ENCODE results near the gene LGALS14.

LGALS14 gene

DNA sequence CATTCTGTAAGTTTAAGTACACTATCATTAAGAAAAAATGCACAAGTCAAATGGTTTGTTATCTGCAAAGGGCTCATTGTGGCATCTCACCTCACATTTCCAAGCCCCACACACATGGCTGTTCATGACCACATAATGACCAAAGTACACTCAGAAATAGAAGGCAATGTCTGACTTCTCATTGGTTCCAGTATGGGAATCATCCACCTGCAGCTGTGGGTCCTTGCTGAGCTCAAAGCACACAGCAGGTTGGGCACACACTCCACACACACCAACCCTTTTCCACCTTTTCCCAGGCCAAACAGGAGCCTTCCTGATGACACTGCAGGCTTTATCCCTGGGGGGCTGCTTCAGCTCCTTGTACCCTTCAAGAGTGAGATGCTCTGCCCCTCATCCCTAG is 21.7 kb downstream of the LGALS14 start:
- Histone ChIP-seq H3K4me3 (ENCODE audit: low read length in 2 of 2) (no peak overlapping the region), H3K9me3 (ENCODE audit: control insufficient read depth in 2 of 2, low read length in 2 of 2) (no peaks in the 10 kb centered on the region), H3K36me3 (ENCODE audit: control insufficient read depth in 2 of 2, insufficient read depth in 2 of 2, low read length in 2 of 2) (no peaks in the 10 kb centered on the region), H3K9ac (ENCODE audit: low read depth in 1 of 2, low read length in 2 of 2) (no peak overlapping the region), H3K4me1 (ENCODE audit: control insufficient read depth in 2 of 2, insufficient read depth in 2 of 2, low read length in 2 of 2) (no peaks in the 10 kb centered on the region), H3K27ac (ENCODE audit: low read depth in 2 of 2, low read length in 2 of 2) (no peak overlapping the region), H3K27me3 (ENCODE audit: control insufficient read depth in 2 of 2, insufficient read depth in 2 of 2, low read length in 2 of 2) (peaks cover 0 to 3% of the 10 kb centered on the region in 2 donors)

DNA sequence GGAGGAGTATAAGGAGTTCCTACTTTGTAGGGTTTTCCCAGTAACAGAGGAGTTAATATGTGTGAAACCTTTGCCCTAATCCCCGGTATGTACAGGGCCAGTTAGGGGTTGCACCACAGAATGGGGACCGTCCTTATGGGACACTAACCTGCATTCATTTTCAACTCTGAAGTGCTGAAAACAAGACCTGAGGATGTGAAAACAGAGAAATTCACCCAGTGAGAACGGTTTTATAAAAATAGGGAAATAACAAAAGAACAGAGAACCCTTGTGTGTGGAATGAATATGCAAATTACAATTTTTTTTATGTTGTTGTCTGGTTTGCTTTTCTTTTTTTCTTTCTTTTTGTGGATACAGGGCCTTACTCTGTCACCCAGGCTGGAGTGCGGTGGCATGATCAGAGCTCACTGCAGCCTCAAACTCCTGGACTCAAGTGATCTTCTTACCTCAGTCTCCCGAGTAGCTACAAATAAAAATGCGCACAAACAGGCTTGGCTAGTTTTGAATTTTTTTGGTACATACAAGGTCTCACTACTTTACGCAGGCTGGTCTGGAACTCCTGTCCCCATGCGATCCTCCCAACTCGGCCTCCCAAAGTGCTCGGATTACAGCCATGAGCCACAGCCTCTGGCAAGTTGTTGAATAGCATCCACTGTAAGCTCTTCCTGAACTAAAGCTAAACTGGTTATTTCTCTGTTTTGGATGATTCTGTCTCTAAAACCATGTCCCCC is 23.0 kb downstream of the LGALS14 start:
- H3K9me3 ChIP-seq (ENCODE audit: control insufficient read depth in 2 of 2, low read length in 2 of 2) = no peaks in the 10 kb centered on the region
- no peaks in the 10 kb centered on the region for H3K4me1 ChIP-seq (ENCODE audit: control insufficient read depth in 2 of 2, insufficient read depth in 2 of 2, low read length in 2 of 2)
- no peak overlapping the region for H3K27ac ChIP-seq (ENCODE audit: low read depth in 2 of 2, low read length in 2 of 2)
- no peak overlapping the region for H3K9ac ChIP-seq (ENCODE audit: low read depth in 1 of 2, low read length in 2 of 2)
- peaks cover 0 to 3% of the 10 kb centered on the region in 2 donors for H3K27me3 ChIP-seq (ENCODE audit: control insufficient read depth in 2 of 2, insufficient read depth in 2 of 2, low read length in 2 of 2)
- no peak overlapping the region for H3K4me3 ChIP-seq (ENCODE audit: low read length in 2 of 2)
- H3K36me3 ChIP-seq (ENCODE audit: control insufficient read depth in 2 of 2, insufficient read depth in 2 of 2, low read length in 2 of 2) = no peaks in the 10 kb centered on the region

DNA sequence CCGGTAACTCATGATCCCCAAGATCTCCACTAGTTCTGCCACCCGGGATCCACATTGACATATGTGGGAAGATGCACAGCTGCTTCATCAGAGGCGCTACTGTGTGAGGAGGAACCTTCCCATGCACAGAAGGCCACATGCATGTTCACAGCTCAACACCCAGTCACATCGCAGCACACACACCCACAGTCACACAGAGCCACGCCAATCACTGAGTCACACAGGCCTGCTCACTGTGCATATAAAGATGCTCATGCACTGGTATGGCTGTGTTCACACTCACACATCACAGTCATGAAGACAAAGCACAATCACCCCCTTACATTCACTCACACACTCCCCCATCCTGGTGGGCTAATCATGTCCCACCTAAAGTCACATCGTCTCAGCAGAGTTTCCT is 23.8 kb downstream of the LGALS14 start:
- Histone ChIP-seq H3K9ac (ENCODE audit: low read depth in 1 of 2, low read length in 2 of 2) (no peak overlapping the region), H3K9me3 (ENCODE audit: control insufficient read depth in 2 of 2, low read length in 2 of 2) (no peaks in the 10 kb centered on the region), H3K4me1 (ENCODE audit: control insufficient read depth in 2 of 2, insufficient read depth in 2 of 2, low read length in 2 of 2) (no peaks in the 10 kb centered on the region), H3K4me3 (ENCODE audit: low read length in 2 of 2) (no peak overlapping the region), H3K36me3 (ENCODE audit: control insufficient read depth in 2 of 2, insufficient read depth in 2 of 2, low read length in 2 of 2) (no peaks in the 10 kb centered on the region), H3K27ac (ENCODE audit: low read depth in 2 of 2, low read length in 2 of 2) (no peak overlapping the region), H3K27me3 (ENCODE audit: control insufficient read depth in 2 of 2, insufficient read depth in 2 of 2, low read length in 2 of 2) (peaks cover 0 to 3% of the 10 kb centered on the region in 2 donors)

DNA sequence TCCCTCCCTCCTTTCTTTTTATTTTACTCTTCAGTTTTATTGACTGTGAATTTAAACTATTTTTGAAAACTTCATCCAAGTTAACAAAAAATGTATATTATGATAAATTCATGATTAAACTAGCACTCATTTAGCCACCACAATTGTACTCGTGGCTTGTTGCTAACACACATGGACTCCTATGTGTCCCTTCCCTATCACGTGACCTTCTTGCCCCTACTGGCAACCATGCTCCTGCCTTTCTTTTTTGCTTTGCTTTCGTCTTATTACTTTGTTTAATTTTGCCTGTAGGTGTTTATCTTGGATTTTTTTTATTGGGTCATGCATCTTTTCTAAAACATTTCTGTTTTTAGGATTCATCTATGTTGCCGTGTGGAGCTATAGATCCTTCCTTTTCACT is 25.3 kb downstream of the LGALS14 start:
- H3K27me3 ChIP-seq (ENCODE audit: control insufficient read depth in 2 of 2, insufficient read depth in 2 of 2, low read length in 2 of 2) = peaks cover 0 to 3% of the 10 kb centered on the region in 2 donors
- H3K4me3 ChIP-seq (ENCODE audit: low read length in 2 of 2) = no peak overlapping the region
- no peak overlapping the region for H3K9ac ChIP-seq (ENCODE audit: low read depth in 1 of 2, low read length in 2 of 2)
- no peak overlapping the region for H3K27ac ChIP-seq (ENCODE audit: low read depth in 2 of 2, low read length in 2 of 2)
- H3K9me3 ChIP-seq (ENCODE audit: control insufficient read depth in 2 of 2, low read length in 2 of 2) = no peaks in the 10 kb centered on the region
- no peaks in the 10 kb centered on the region for H3K4me1 ChIP-seq (ENCODE audit: control insufficient read depth in 2 of 2, insufficient read depth in 2 of 2, low read length in 2 of 2)
- no peaks in the 10 kb centered on the region for H3K36me3 ChIP-seq (ENCODE audit: control insufficient read depth in 2 of 2, insufficient read depth in 2 of 2, low read length in 2 of 2)

DNA sequence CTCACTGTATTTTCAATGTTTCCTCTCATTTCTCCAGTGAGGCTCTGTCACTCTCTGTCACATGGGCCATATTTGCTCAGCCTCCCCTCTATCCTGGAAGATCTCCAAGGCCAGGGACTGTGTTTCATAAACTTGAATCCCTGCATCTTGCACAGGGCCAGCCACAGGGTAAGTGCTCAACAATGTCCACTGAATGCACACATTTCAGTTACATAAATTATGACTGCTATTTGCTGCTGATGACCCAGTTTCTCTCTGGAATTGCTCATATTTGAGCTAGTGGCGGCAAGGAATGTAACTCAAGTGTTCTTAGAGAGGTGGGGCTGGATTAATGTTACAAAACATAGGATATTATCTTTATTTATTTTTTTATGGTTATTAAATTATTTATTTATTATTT is 27.4 kb downstream of the LGALS14 start:
- Histone ChIP-seq H3K27me3 (ENCODE audit: control insufficient read depth in 2 of 2, insufficient read depth in 2 of 2, low read length in 2 of 2) (no peaks in the 10 kb centered on the region), H3K36me3 (ENCODE audit: control insufficient read depth in 2 of 2, insufficient read depth in 2 of 2, low read length in 2 of 2) (no peaks in the 10 kb centered on the region), H3K9ac (ENCODE audit: low read depth in 1 of 2, low read length in 2 of 2) (no peak overlapping the region), H3K9me3 (ENCODE audit: control insufficient read depth in 2 of 2, low read length in 2 of 2) (no peaks in the 10 kb centered on the region), H3K27ac (ENCODE audit: low read depth in 2 of 2, low read length in 2 of 2) (no peak overlapping the region), H3K4me1 (ENCODE audit: control insufficient read depth in 2 of 2, insufficient read depth in 2 of 2, low read length in 2 of 2) (no peaks in the 10 kb centered on the region), H3K4me3 (ENCODE audit: low read length in 2 of 2) (no peak overlapping the region)

DNA sequence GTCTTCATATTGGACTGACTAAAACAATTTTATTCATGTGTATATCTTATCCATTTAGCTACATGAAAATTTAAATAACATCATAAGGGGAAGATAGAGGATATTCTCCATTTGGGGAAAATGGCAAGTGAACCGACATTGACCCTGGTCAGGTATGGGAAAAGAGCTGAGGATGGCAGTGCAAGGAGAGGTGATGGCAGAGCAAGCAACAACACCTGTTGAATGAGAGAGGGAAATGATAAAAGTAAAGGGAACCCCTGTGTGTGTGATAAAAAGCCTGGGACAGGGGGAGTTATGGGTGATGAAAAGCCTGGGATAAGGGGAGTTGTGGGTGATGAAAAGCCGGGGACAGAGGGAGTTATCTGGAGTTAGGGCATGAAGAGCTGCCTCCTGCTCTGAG is 29.6 kb downstream of the LGALS14 start:
- H3K27ac ChIP-seq (ENCODE audit: low read depth in 2 of 2, low read length in 2 of 2) = no peak overlapping the region
- H3K27me3 ChIP-seq (ENCODE audit: control insufficient read depth in 2 of 2, insufficient read depth in 2 of 2, low read length in 2 of 2) = peaks cover 0 to 1% of the 10 kb centered on the region in 2 donors
- H3K9ac ChIP-seq (ENCODE audit: low read depth in 1 of 2, low read length in 2 of 2) = no peak overlapping the region
- H3K9me3 ChIP-seq (ENCODE audit: control insufficient read depth in 2 of 2, low read length in 2 of 2) = no peaks in the 10 kb centered on the region
- H3K4me1 ChIP-seq (ENCODE audit: control insufficient read depth in 2 of 2, insufficient read depth in 2 of 2, low read length in 2 of 2) = no peaks in the 10 kb centered on the region
- H3K36me3 ChIP-seq (ENCODE audit: control insufficient read depth in 2 of 2, insufficient read depth in 2 of 2, low read length in 2 of 2) = no peaks in the 10 kb centered on the region
- no peak overlapping the region for H3K4me3 ChIP-seq (ENCODE audit: low read length in 2 of 2)

DNA sequence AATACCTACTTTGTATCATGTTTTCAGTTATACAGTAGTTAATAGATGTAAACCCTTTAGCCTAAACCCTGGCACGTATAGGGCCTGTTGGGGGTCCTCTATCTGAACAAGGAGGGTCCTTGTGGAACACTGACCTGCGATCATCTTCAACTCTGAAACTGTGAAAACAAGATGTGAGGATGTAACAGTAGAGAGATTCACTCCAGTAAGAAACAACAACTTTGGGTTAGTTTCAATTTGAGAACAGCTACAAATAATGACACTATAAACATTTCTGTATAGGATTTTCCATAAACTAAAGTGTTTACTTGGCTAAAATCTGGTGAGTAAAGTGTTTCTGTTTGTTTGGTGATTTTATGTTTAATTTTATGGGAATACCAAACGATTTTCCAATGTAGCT is 31.4 kb downstream of the LGALS14 start:
- Histone ChIP-seq H3K4me3 (ENCODE audit: low read length in 2 of 2) (no peak overlapping the region), H3K9ac (ENCODE audit: low read depth in 1 of 2, low read length in 2 of 2) (no peak overlapping the region), H3K27ac (ENCODE audit: low read depth in 2 of 2, low read length in 2 of 2) (no peak overlapping the region), H3K27me3 (ENCODE audit: control insufficient read depth in 2 of 2, insufficient read depth in 2 of 2, low read length in 2 of 2) (peaks cover 0 to 2% of the 10 kb centered on the region in 2 donors), H3K36me3 (ENCODE audit: control insufficient read depth in 2 of 2, insufficient read depth in 2 of 2, low read length in 2 of 2) (no peaks in the 10 kb centered on the region), H3K4me1 (ENCODE audit: control insufficient read depth in 2 of 2, insufficient read depth in 2 of 2, low read length in 2 of 2) (no peaks in the 10 kb centered on the region), H3K9me3 (ENCODE audit: control insufficient read depth in 2 of 2, low read length in 2 of 2) (no peaks in the 10 kb centered on the region)

GRCh38 chr19:39736088-39736487 is 31.8 kb downstream of the LGALS14 start:
- no peaks in the 10 kb centered on the region for H3K4me1 ChIP-seq (ENCODE audit: control insufficient read depth in 2 of 2, insufficient read depth in 2 of 2, low read length in 2 of 2)
- no peak overlapping the region for H3K9ac ChIP-seq (ENCODE audit: low read depth in 1 of 2, low read length in 2 of 2)
- H3K9me3 ChIP-seq (ENCODE audit: control insufficient read depth in 2 of 2, low read length in 2 of 2) = no peaks in the 10 kb centered on the region
- no peak overlapping the region for H3K4me3 ChIP-seq (ENCODE audit: low read length in 2 of 2)
- peaks cover 0 to 2% of the 10 kb centered on the region in 2 donors for H3K27me3 ChIP-seq (ENCODE audit: control insufficient read depth in 2 of 2, insufficient read depth in 2 of 2, low read length in 2 of 2)
- H3K27ac ChIP-seq (ENCODE audit: low read depth in 2 of 2, low read length in 2 of 2) = no peak overlapping the region
- H3K36me3 ChIP-seq (ENCODE audit: control insufficient read depth in 2 of 2, insufficient read depth in 2 of 2, low read length in 2 of 2) = no peaks in the 10 kb centered on the region

DNA sequence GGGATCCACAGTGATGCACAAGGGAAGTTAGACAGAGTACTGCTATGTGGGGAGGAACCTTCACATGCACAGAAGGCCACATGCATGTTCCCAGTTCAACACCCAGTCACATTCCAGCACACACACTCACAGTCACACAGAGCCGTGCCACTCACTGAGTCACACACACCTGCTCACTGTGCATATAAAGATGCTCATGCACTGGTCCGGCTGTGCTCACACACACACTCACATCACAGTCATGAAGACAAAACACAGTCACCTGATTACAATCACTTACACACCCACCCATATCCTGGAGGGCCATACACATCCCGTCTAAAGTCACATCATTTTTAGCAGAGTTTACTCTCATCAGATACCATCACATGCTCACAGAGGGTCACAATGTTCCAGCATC is 33.1 kb downstream of the LGALS14 start:
- peaks cover 0 to 2% of the 10 kb centered on the region in 2 donors for H3K27me3 ChIP-seq (ENCODE audit: control insufficient read depth in 2 of 2, insufficient read depth in 2 of 2, low read length in 2 of 2)
- no peak overlapping the region for H3K9ac ChIP-seq (ENCODE audit: low read depth in 1 of 2, low read length in 2 of 2)
- no peaks in the 10 kb centered on the region for H3K9me3 ChIP-seq (ENCODE audit: control insufficient read depth in 2 of 2, low read length in 2 of 2)
- H3K27ac ChIP-seq (ENCODE audit: low read depth in 2 of 2, low read length in 2 of 2) = no peak overlapping the region
- no peaks in the 10 kb centered on the region for H3K4me1 ChIP-seq (ENCODE audit: control insufficient read depth in 2 of 2, insufficient read depth in 2 of 2, low read length in 2 of 2)
- H3K4me3 ChIP-seq (ENCODE audit: low read length in 2 of 2) = peak overlapping the region in 1 of 2 donors; percentile 41
- no peaks in the 10 kb centered on the region for H3K36me3 ChIP-seq (ENCODE audit: control insufficient read depth in 2 of 2, insufficient read depth in 2 of 2, low read length in 2 of 2)

GRCh38 chr19:39737891-39738290 is 33.6 kb downstream of the LGALS14 start, which contains the start of gene CLC:
Gene CLC (minus strand): TSS chr19:39738029. CDS start chr19:39737952, 77 bp downstream.
- peak within 1 kb of the TSS in 1 of 2 donors; percentile 41 for H3K4me3 ChIP-seq (ENCODE audit: low read length in 2 of 2)
- H3K4me1 ChIP-seq (ENCODE audit: control insufficient read depth in 2 of 2, insufficient read depth in 2 of 2, low read length in 2 of 2) = no peaks in the 10 kb centered on the region
- H3K36me3 ChIP-seq (ENCODE audit: control insufficient read depth in 2 of 2, insufficient read depth in 2 of 2, low read length in 2 of 2) = no peaks in the 10 kb centered on the region
- no peak within 1 kb of the TSS for H3K9ac ChIP-seq (ENCODE audit: low read depth in 1 of 2, low read length in 2 of 2)
- H3K27me3 ChIP-seq (ENCODE audit: control insufficient read depth in 2 of 2, insufficient read depth in 2 of 2, low read length in 2 of 2) = peaks cover 0 to 6% of the 10 kb centered on the region in 2 donors
- H3K27ac ChIP-seq (ENCODE audit: low read depth in 2 of 2, low read length in 2 of 2) = no peak within 1 kb of the TSS
- H3K9me3 ChIP-seq (ENCODE audit: control insufficient read depth in 2 of 2, low read length in 2 of 2) = no peaks in the 10 kb centered on the region
